Esophagus squamous epithelium (tissue), 4 donors: ENCODE results near the gene RAB8A.
"Not testable (repeated sequence)": the region's sequence is repeated elsewhere in the genome, so short reads cannot be mapped to it uniquely, and the experiment has no call there.

ENCODE experiments used
- POLR2A ChIP-seq, 4 donors: fragments of 450-650 bp; IDR thresholded peaks; one replicate each; pipeline ENCODE4 v1.6.1; 2017; ENCODE audit warnings: antibody characterized with exemption in 4 of 4, mild to moderate bottlenecking in 4 of 4, moderate library complexity in 3 of 4
- TF ChIP-seq, protein P1 (sequence below), 6 experiments: fragments of 450-650 bp in 4 of 6; fragments of 200-600 bp in 2 of 6; sonication (generic) in 2 of 6; IDR thresholded peaks; one replicate each; pipeline ENCODE4 v1.5.1; 2016 to 2019; ENCODE audit warnings: antibody characterized with exemption in 6 of 6, mild to moderate bottlenecking in 4 of 6, moderate library complexity in 4 of 6

DNA sequence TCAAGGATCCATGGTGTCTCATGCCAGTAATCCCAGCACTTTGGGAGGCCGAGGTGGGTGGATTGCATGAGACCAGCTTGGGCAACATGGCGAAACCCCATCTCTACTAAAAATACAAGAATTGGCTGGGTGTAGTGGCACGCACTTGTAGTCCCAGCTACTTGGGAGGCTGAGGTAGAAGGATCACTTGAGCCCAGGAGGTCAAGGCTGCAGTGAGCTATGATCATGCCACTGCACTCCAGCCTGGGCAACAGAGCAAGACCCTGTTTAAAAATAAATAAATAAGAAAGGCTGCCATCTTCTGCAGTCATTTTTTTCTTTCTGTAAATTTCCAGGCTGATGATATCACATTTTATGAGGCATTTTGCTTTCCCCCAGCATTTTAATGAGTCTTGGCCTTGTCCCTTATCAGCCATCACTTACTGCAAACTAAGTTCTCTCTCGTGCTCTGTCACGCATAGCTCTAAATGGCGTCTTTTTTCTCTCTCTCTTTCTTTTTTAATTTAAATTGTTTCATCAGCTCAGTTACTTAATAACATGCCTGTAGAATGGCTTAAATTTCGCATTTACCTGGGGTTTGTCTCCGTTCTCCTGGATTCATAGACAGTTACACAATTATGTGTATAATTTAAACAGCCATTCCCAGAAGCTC is 12.2 kb upstream of the RAB8A start:
- TF ChIP-seq, protein P1, sequence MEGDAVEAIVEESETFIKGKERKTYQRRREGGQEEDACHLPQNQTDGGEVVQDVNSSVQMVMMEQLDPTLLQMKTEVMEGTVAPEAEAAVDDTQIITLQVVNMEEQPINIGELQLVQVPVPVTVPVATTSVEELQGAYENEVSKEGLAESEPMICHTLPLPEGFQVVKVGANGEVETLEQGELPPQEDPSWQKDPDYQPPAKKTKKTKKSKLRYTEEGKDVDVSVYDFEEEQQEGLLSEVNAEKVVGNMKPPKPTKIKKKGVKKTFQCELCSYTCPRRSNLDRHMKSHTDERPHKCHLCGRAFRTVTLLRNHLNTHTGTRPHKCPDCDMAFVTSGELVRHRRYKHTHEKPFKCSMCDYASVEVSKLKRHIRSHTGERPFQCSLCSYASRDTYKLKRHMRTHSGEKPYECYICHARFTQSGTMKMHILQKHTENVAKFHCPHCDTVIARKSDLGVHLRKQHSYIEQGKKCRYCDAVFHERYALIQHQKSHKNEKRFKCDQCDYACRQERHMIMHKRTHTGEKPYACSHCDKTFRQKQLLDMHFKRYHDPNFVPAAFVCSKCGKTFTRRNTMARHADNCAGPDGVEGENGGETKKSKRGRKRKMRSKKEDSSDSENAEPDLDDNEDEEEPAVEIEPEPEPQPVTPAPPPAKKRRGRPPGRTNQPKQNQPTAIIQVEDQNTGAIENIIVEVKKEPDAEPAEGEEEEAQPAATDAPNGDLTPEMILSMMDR (IDR thresholded peaks at IDR 0.05): not testable (repeated sequence)
- TF ChIP-seq POLR2A (IDR thresholded peaks at IDR 0.05): not testable (repeated sequence)
